ENCODE measurements around the gene XDH. TPM values are rescaled to one million over a fixed set of nuclear protein-coding genes. Genes with fewer than 3 reads are reported as not detected.

The XDH gene
- total and polyA plus RNA-seq, 7 experiments from 2014 or later, result 0.36 TPM; not detected in 6

DNA sequence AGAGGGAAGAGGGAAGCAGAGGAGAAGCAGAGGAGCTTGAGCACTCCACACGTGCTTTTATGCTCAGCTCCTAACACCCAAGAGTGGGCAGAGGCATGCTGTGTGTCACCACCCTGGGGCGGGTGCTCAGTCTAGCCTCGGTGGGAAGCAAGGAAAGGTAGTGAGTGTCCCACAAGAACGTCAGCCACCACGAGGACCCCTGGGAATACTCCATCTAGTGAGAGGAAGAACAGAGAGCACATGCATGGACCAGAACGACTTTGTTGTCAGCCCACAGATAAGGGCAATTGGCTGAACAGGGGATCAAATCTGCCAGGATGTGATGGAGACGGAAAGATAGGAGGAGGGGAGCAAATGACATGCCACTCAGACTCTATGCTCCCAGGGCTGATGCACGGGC is 83.4 kb downstream of the XDH start:
- intact Hi-C loops (cut with micrococcal nuclease), result loop anchor here in 1 of 2 donors (10.0 kb wide), 1 partner anchor 1236 kb away; no protein-coding TSS in a partner anchor
- ATAC-seq (no peak), DNase-seq (no peak)
- no peak overlapping the region for H3K27ac ChIP-seq (ENCODE audit: low read depth, low read length)
- POLR2A ChIA-PET, result no interaction called here
- Mint-ChIP-seq H3K27ac (no peak overlapping the region), H3K4me1 (peaks cover 0 to 3% (median 0%) of the 10 kb centered on the region in 7 donors), H3K4me3 (no peak overlapping the region), H3K36me3 (peaks cover 0 to 1% (median 0%) of the 10 kb centered on the region in 5 donors), H3K9me3 (no peaks in the 10 kb centered on the region), H3K27me3 (peaks cover 0 to 35% (median 5%) of the 10 kb centered on the region in 5 donors)
- CTCF ChIA-PET, result interaction anchor here (1.0 to 2.8 kb wide), 5 partner anchors 9 to 619 kb away, joined by 3 to 15 read pairs (median 4); no protein-coding TSS in a partner anchor
- H3K27me3 ChIP-seq (ENCODE audit: control insufficient read depth in 2 of 2, insufficient read depth in 2 of 2, low read length in 2 of 2), result no peaks in the 10 kb centered on the region
- no peaks in the 10 kb centered on the region for H3K36me3 ChIP-seq (ENCODE audit: control insufficient read depth in 2 of 3, insufficient read depth in 3 of 3, low read length in 3 of 3)
- H3K4me3 ChIP-seq (ENCODE audit: low read length), result no peak overlapping the region
- H3K9me3 ChIP-seq (ENCODE audit: control insufficient read depth in 2 of 3, low read length in 3 of 3), result no peaks in the 10 kb centered on the region
- H3K4me1 ChIP-seq (ENCODE audit: control insufficient read depth in 2 of 2, insufficient read depth in 2 of 2, low read length in 2 of 2), result no peaks in the 10 kb centered on the region

DNA sequence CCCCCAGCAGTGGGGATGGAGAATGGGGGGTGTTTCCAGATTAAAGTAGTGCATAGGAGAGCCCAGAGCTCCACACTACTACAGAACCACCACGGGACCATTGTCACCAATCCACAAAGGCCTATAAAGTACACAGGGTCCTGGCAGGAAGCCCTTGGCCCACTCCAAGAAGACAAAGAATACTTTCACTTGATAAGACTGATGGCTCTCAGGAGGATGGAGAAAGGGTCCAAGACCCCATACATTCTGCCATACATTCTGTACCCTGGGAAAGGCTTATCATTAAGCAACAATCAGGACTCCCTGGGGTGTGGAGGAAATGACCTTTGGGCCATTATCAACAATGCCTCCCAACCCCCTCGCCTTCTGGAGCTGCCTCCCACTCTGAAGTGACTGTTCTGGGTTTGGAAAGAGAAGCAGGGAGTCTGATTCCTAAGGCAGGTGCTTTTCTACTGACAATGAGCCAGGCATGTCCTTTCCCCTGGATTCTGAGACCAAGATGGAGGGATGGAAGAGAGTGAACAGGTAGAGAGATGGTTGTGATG is 85.4 kb downstream of the XDH start:
- Histone ChIP-seq H3K4me3 (ENCODE audit: low read length) (no peak overlapping the region), H3K36me3 (ENCODE audit: control insufficient read depth in 2 of 3, insufficient read depth in 3 of 3, low read length in 3 of 3) (no peaks in the 10 kb centered on the region), H3K9me3 (ENCODE audit: control insufficient read depth in 2 of 3, low read length in 3 of 3) (no peaks in the 10 kb centered on the region), H3K4me1 (ENCODE audit: control insufficient read depth in 2 of 2, insufficient read depth in 2 of 2, low read length in 2 of 2) (no peaks in the 10 kb centered on the region), H3K27ac (ENCODE audit: low read depth, low read length) (no peak overlapping the region), H3K27me3 (ENCODE audit: control insufficient read depth in 2 of 2, insufficient read depth in 2 of 2, low read length in 2 of 2) (no peaks in the 10 kb centered on the region)
- Mint-ChIP-seq H3K36me3 (peaks cover 0 to 4% (median 0%) of the 10 kb centered on the region in 5 donors), H3K4me1 (peaks cover 3 to 17% (median 8%) of the 10 kb centered on the region in 7 donors), H3K27me3 (peaks cover 0 to 29% (median 0%) of the 10 kb centered on the region in 5 donors), H3K4me3 (no peak overlapping the region), H3K27ac (peak overlapping the region in 1 of 9 donors; percentile 48), H3K9me3 (no peaks in the 10 kb centered on the region)
- ATAC-seq (no peak), DNase-seq (no peak)
- ChIA-PET CTCF (interaction anchor here (0.6 to 2.8 kb wide), 3 partner anchors 159 to 1261 kb away, joined by 3 to 15 read pairs (median 3); no protein-coding TSS in a partner anchor), POLR2A (no interaction called here)
- intact Hi-C loops (cut with micrococcal nuclease), result no loop called here

DNA sequence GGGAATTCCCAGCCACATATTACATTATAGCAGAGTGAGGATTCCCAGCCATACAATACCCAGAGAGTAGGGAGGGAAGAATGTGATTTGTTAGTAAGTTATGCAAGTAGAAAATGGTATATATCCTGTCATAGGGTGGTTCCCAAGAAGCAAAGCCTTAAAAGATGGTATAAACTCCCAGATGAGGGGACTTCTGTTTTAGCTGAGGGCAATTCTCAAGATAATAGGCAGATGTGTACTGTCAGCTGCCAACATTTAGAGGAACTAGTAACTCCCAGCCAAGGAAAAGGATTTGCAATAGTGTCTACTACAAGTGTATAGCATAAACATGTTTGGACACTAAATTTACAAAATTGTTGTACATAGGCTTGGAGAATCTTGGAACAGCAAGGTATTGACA is 86.5 kb downstream of the XDH start:
- Mint-ChIP-seq H3K27me3 (peaks cover 0 to 25% (median 0%) of the 10 kb centered on the region in 5 donors), H3K36me3 (peaks cover 0 to 4% (median 0%) of the 10 kb centered on the region in 5 donors), H3K27ac (no peak overlapping the region), H3K4me3 (no peak overlapping the region), H3K9me3 (no peaks in the 10 kb centered on the region), H3K4me1 (peaks cover 14 to 28% (median 19%) of the 10 kb centered on the region in 7 donors)
- H3K27me3 ChIP-seq (ENCODE audit: control insufficient read depth in 2 of 2, insufficient read depth in 2 of 2, low read length in 2 of 2), result no peaks in the 10 kb centered on the region
- no peaks in the 10 kb centered on the region for H3K4me1 ChIP-seq (ENCODE audit: control insufficient read depth in 2 of 2, insufficient read depth in 2 of 2, low read length in 2 of 2)
- ChIA-PET CTCF (interaction anchor here (1.6 kb wide), 1 partner anchor 158 kb away, joined by 3 read pairs; no protein-coding TSS in a partner anchor), POLR2A (no interaction called here)
- H3K27ac ChIP-seq (ENCODE audit: low read depth, low read length), result no peak overlapping the region
- H3K4me3 ChIP-seq (ENCODE audit: low read length), result no peak overlapping the region
- no peak for ATAC-seq
- H3K36me3 ChIP-seq (ENCODE audit: control insufficient read depth in 2 of 3, insufficient read depth in 3 of 3, low read length in 3 of 3), result no peaks in the 10 kb centered on the region
- H3K9me3 ChIP-seq (ENCODE audit: control insufficient read depth in 2 of 3, low read length in 3 of 3), result no peaks in the 10 kb centered on the region
- DNase-seq, result no peak
- intact Hi-C loops (cut with micrococcal nuclease), result no loop called here

DNA sequence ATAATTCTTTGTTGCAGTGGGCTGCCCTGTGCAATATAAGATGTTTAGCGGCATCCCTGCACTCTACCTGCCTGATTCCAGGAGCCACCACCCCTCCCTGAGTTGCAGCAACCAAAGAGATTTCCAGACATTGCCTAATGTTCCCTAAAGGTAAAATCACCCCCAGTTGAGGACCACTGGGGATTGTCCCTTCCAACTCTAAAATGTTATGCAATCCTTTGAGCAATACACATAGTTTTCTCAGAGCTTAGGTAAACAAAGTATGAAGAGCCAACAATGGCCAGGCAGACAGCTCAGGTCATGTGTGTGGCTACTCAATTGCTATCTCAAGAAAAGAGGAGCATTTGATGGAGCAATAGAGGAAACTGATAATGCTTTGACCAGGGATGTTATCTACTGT is 87.0 kb downstream of the XDH start:
- Histone ChIP-seq H3K4me1 (ENCODE audit: control insufficient read depth in 2 of 2, insufficient read depth in 2 of 2, low read length in 2 of 2) (peaks cover 0 to 5% of the 10 kb centered on the region in 2 donors), H3K9me3 (ENCODE audit: control insufficient read depth in 2 of 3, low read length in 3 of 3) (no peaks in the 10 kb centered on the region), H3K27ac (ENCODE audit: low read depth, low read length) (no peak overlapping the region), H3K4me3 (ENCODE audit: low read length) (no peak overlapping the region), H3K36me3 (ENCODE audit: control insufficient read depth in 2 of 3, insufficient read depth in 3 of 3, low read length in 3 of 3) (no peaks in the 10 kb centered on the region), H3K27me3 (ENCODE audit: control insufficient read depth in 2 of 2, insufficient read depth in 2 of 2, low read length in 2 of 2) (no peaks in the 10 kb centered on the region)
- Mint-ChIP-seq H3K4me1 (peaks cover 15 to 34% (median 24%) of the 10 kb centered on the region in 7 donors), H3K27me3 (peaks cover 0 to 22% (median 0%) of the 10 kb centered on the region in 5 donors), H3K36me3 (peaks cover 0 to 5% (median 0%) of the 10 kb centered on the region in 5 donors), H3K4me3 (no peak overlapping the region), H3K27ac (no peak overlapping the region), H3K9me3 (no peaks in the 10 kb centered on the region)
- intact Hi-C loops (cut with micrococcal nuclease), result no loop called here
- ChIA-PET CTCF (interaction anchor here (0.5 to 0.7 kb wide), 2 partner anchors 196 to 797 kb away, joined by 3 read pairs; no protein-coding TSS in a partner anchor), POLR2A (no interaction called here)
- DNase-seq, result no peak
- ATAC-seq, result no peak

DNA sequence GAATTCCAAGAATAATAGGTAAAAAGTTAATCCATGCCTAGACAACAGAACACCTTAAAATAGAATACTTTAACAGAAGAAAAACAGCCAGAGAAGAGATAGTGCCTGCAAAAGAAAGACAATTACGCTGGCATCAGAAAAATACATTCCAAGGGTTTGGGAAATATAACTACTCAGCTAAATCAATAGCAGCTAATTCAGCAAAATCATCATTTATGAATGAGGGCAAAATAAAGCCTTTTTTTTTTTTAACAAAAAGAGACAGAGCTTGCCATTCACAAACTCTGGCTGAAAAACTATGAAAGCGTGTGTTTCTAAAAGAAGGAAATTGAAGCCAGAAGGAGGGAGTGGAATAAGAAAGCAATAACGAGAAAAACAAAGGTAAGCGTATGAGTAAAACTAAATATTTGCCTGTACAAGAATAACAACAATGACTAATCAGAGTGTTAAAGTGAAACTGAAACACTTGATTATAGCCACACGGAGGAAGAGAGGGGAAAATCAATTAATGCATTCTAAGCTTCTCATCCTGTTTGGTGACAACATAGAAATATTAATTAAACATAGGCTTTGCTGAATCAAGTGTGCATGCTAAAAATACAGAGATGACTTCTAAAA is 90.4 kb downstream of the XDH start:
- H3K27ac ChIP-seq (ENCODE audit: low read depth, low read length), result no peak overlapping the region
- H3K27me3 ChIP-seq (ENCODE audit: control insufficient read depth in 2 of 2, insufficient read depth in 2 of 2, low read length in 2 of 2), result no peaks in the 10 kb centered on the region
- peak overlapping the region in 5 of 9 donors; percentile 13 to 75 (median 20) for H3K27ac Mint-ChIP-seq
- no peak for DNase-seq
- POLR2A ChIA-PET, result interaction anchor here (0.8 kb wide), 1 partner anchor 118 kb away, joined by 4 read pairs; no protein-coding TSS in a partner anchor
- H3K4me3 Mint-ChIP-seq, result peak overlapping the region in 9 of 10 donors; percentile 15 to 70 (median 61)
- peaks cover 0 to 10% (median 0%) of the 10 kb centered on the region in 5 donors for H3K27me3 Mint-ChIP-seq
- no peaks in the 10 kb centered on the region for H3K9me3 Mint-ChIP-seq
- no peaks in the 10 kb centered on the region for H3K36me3 ChIP-seq (ENCODE audit: control insufficient read depth in 2 of 3, insufficient read depth in 3 of 3, low read length in 3 of 3)
- no peaks in the 10 kb centered on the region for H3K9me3 ChIP-seq (ENCODE audit: control insufficient read depth in 2 of 3, low read length in 3 of 3)
- peaks cover 0 to 5% (median 0%) of the 10 kb centered on the region in 5 donors for H3K36me3 Mint-ChIP-seq
- H3K4me1 Mint-ChIP-seq, result peaks cover 24 to 55% (median 41%) of the 10 kb centered on the region in 7 donors
- H3K4me1 ChIP-seq (ENCODE audit: control insufficient read depth in 2 of 2, insufficient read depth in 2 of 2, low read length in 2 of 2), result peaks cover 10 to 18% of the 10 kb centered on the region in 2 donors
- CTCF ChIA-PET, result interaction anchor here (1.2 kb wide), 1 partner anchor 9 kb away, joined by 4 read pairs; no protein-coding TSS in a partner anchor
- no peak for ATAC-seq
- intact Hi-C loops (cut with micrococcal nuclease), result loop anchor here (2.0 to 5.0 kb wide), 4 partner anchors 42 to 1177 kb away; partner anchors contain the start of genes EHD3 (in 2 of the 2) and YPEL5 (in 1 of the 2)
- peak overlapping the region; percentile 30 for H3K4me3 ChIP-seq (ENCODE audit: low read length)

DNA sequence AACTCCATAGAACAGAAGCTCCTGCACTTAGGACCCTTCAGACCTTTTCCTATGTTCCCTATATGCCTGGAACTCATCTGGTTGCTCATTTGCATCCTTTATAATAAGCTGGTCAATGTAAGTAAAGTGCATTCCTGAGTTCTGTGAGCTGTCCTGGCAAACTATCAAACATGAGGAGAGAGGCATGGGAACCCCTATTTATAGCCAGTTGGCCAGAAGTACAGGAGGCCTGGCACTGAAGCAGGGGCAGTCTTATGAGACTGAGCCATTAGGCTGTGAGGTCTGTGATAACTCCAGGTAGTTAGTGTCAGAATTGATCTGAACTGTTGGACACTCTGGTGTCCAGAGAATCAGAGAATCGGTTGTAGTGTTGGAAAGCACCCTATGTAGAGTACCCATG is 92.2 kb downstream of the XDH start:
- H3K4me3 Mint-ChIP-seq, result peak overlapping the region in 1 of 10 donors; percentile 18

More for the DNA sequence above, 92.2 kb downstream of the XDH start:
- ChIA-PET CTCF (interaction anchor here (0.7 to 1.0 kb wide), 2 partner anchors 8 to 11 kb away, joined by 4 to 5 read pairs; no protein-coding TSS in a partner anchor), POLR2A (no interaction called here)
- intact Hi-C loops (cut with micrococcal nuclease), result loop anchor here (5.0 kb wide), 3 partner anchors 40 to 1175 kb away; partner anchors contain the start of genes EHD3 (in 1 of the 2) and YPEL5 (in 1 of the 2)
- Histone ChIP-seq H3K4me3 (ENCODE audit: low read length) (no peak overlapping the region), H3K27ac (ENCODE audit: low read depth, low read length) (no peak overlapping the region), H3K27me3 (ENCODE audit: control insufficient read depth in 2 of 2, insufficient read depth in 2 of 2, low read length in 2 of 2) (no peaks in the 10 kb centered on the region), H3K9me3 (ENCODE audit: control insufficient read depth in 2 of 3, low read length in 3 of 3) (no peaks in the 10 kb centered on the region), H3K36me3 (ENCODE audit: control insufficient read depth in 2 of 3, insufficient read depth in 3 of 3, low read length in 3 of 3) (no peaks in the 10 kb centered on the region), H3K4me1 (ENCODE audit: control insufficient read depth in 2 of 2, insufficient read depth in 2 of 2, low read length in 2 of 2) (peaks cover 28 to 36% of the 10 kb centered on the region in 2 donors)
- H3K36me3 Mint-ChIP-seq, result peaks cover 0 to 5% (median 0%) of the 10 kb centered on the region in 5 donors
- peak overlapping the region in 2 of 9 donors; percentile 5 to 26 for H3K27ac Mint-ChIP-seq
- H3K9me3 Mint-ChIP-seq, result no peaks in the 10 kb centered on the region
- H3K27me3 Mint-ChIP-seq, result peaks cover 0 to 7% (median 0%) of the 10 kb centered on the region in 5 donors
- no peak for ATAC-seq
- peaks cover 37 to 71% (median 58%) of the 10 kb centered on the region in 7 donors for H3K4me1 Mint-ChIP-seq
- DNase-seq, result no peak
